GM11168 (cell line): ENCODE data around the gene BPIFA3.
"Not testable (repeated sequence)": the region's sequence is repeated elsewhere in the genome, so short reads cannot be mapped to it uniquely, and the experiment has no call there.

Source experiments
- in situ Hi-C: fragments of 300-500 bp; cut with MboI; formaldehyde crosslinking; loops from one replicate; pipeline ENCODE4 v1.12.0; 2022; ENCODE audit warnings: low sequenced_read_pairs; ENCODE audit not compliant: unreplicated experiment

BPIFA3 gene

GRCh38 chr20:33217052-33217451, at the start of gene BPIFA3:
BPIFA3 (plus strand) TSS chr20:33217352; CDS start chr20:33217537, 185 bp downstream.
- in situ Hi-C loops: no loop called here

GRCh38 chr20:33167859-33168258, 49.3 kb upstream of the BPIFA3 start, which contains the start of gene BPIFA2:
BPIFA2 (plus strand) TSS chr20:33168159; CDS start chr20:33169146, 987 bp downstream.
- in situ Hi-C loops: no loop called here

- in situ Hi-C loops: no loop called here
Measured at GRCh38 chr20:33169176-33169794, 47.9 kb upstream of the BPIFA3 start.

GRCh38 chr20:33172781-33173180, 44.4 kb upstream of the BPIFA3 start:
- in situ Hi-C loops: no loop called here

GRCh38 chr20:33175123-33175522, 42.0 kb upstream of the BPIFA3 start:
- in situ Hi-C loops: no loop called here

- in situ Hi-C loops: no loop called here
Measured at GRCh38 chr20:33176101-33176500, 41.1 kb upstream of the BPIFA3 start.

GRCh38 chr20:33177866-33178265, 39.3 kb upstream of the BPIFA3 start:
- in situ Hi-C loops: no loop called here

- in situ Hi-C loops: no loop called here
Measured at GRCh38 chr20:33178726-33179125, 38.4 kb upstream of the BPIFA3 start.

- in situ Hi-C loops: no loop called here
Measured at GRCh38 chr20:33180169-33180568, 37.0 kb upstream of the BPIFA3 start.

- in situ Hi-C loops: no loop called here
Measured at GRCh38 chr20:33181482-33182093, 35.6 kb upstream of the BPIFA3 start.

- in situ Hi-C loops: no loop called here
Measured at GRCh38 chr20:33183312-33183711, 33.8 kb upstream of the BPIFA3 start.

GRCh38 chr20:33185031-33185590, 32.0 kb upstream of the BPIFA3 start:
- in situ Hi-C loops: not testable (repeated sequence)

- in situ Hi-C loops: no loop called here
Measured at GRCh38 chr20:33187491-33187890, 29.7 kb upstream of the BPIFA3 start.

- in situ Hi-C loops: no loop called here
Measured at GRCh38 chr20:33188421-33188820, 28.7 kb upstream of the BPIFA3 start.

- in situ Hi-C loops: no loop called here
Measured at GRCh38 chr20:33191484-33191883, 25.7 kb upstream of the BPIFA3 start.

GRCh38 chr20:33191955-33192354, 25.2 kb upstream of the BPIFA3 start:
- in situ Hi-C loops: no loop called here

GRCh38 chr20:33192912-33193501, 24.1 kb upstream of the BPIFA3 start:
- in situ Hi-C loops: no loop called here

- in situ Hi-C loops: no loop called here
Measured at GRCh38 chr20:33199026-33199425, 18.1 kb upstream of the BPIFA3 start.

- in situ Hi-C loops: no loop called here
Measured at GRCh38 chr20:33202451-33202850, 14.7 kb upstream of the BPIFA3 start.

GRCh38 chr20:33203444-33203843, 13.7 kb upstream of the BPIFA3 start:
- in situ Hi-C loops: no loop called here

GRCh38 chr20:33209789-33210188, 7.4 kb upstream of the BPIFA3 start:
- in situ Hi-C loops: no loop called here
